ENCODE data around the gene DDIT3. TPM values are rescaled to one million over a fixed set of nuclear protein-coding genes. Genes with fewer than 3 reads are reported as not detected.
"Not testable (repeated sequence)": the region's sequence is repeated elsewhere in the genome, so short reads cannot be mapped to it uniquely, and the experiment has no call there.

DDIT3 gene
- total and polyA plus RNA-seq, 2 of the 8 experiments (the other 6 are each of a cell fraction or from before 2014, with no cell fraction given), result 4.9 to 5.7 TPM

- H2AFZ ChIP-seq (ENCODE audit: low read length); H3K4me2 ChIP-seq (ENCODE audit: insufficient read depth in 1 of 2, low read depth in 2 of 2, low read length in 2 of 2); H3K79me2 ChIP-seq (ENCODE audit: control insufficient read depth in 1 of 2, insufficient read depth in 2 of 2, low read length in 2 of 2); H2AK5ac ChIP-seq (ENCODE audit: low read depth, low read length); H2BK5ac ChIP-seq (ENCODE audit: low read depth, low read length); H3K4ac ChIP-seq (replicated peaks; ENCODE audit: insufficient read length, low read depth, low read length); H3K18ac ChIP-seq (ENCODE audit: extremely low read depth, low read length); FAIRE-seq; H4K91ac ChIP-seq (replicated peaks; ENCODE audit: insufficient read length, low read length); H4K20me1 ChIP-seq (replicated peaks in 1 of 2; ENCODE audit: control insufficient read depth in 1 of 2, insufficient read depth in 2 of 2, low read length in 2 of 2); DNase-seq (ENCODE audit: low read depth in 1 of 2, low spot score in 2 of 2); H2BK20ac ChIP-seq (ENCODE audit: low read length); H3K14ac ChIP-seq (ENCODE audit: insufficient read length); H3K27me3 ChIP-seq (replicated peaks in 1 of 4; ENCODE audit: control insufficient read depth in 3 of 4, extremely low read depth in 1 of 4, insufficient read depth in 3 of 4, low read length in 3 of 4); H2BK120ac ChIP-seq (replicated peaks; ENCODE audit: low read depth, low read length); H3K9me3 ChIP-seq (ENCODE audit: insufficient read depth in 2 of 2, low read depth in 1 of 2, low read length in 1 of 2); POLR2A ChIA-PET (ENCODE audit: partially characterized antibody); H4K5ac ChIP-seq (ENCODE audit: insufficient read length, low read depth, low read length); H3K27ac ChIP-seq (ENCODE audit: low read depth, low read length); H3K4me3 ChIP-seq (ENCODE audit: extremely low read depth in 1 of 4, insufficient read depth in 2 of 4, low read depth in 3 of 4, low read length in 4 of 4); H2BK15ac ChIP-seq (ENCODE audit: low read length); H3K56ac ChIP-seq (replicated peaks; ENCODE audit: insufficient read length, low read depth, low read length); H2BK12ac ChIP-seq (ENCODE audit: low read depth, low read length); H3K4me1 ChIP-seq (replicated peaks in 1 of 4; ENCODE audit: control insufficient read depth in 3 of 4, insufficient read depth in 4 of 4, low read length in 3 of 4); H3K23ac ChIP-seq (ENCODE audit: insufficient read length); H3K9ac ChIP-seq (replicated peaks in 1 of 4; ENCODE audit: extremely low read depth in 1 of 4, low read depth in 3 of 4, low read length in 3 of 4); H4K8ac ChIP-seq (ENCODE audit: extremely low read depth, insufficient read depth, low read length); H3K23me2 ChIP-seq (ENCODE audit: low read depth, low read length); H3K79me1 ChIP-seq (ENCODE audit: low read depth, low read length): not testable (repeated sequence)
- 93% methylated on average over 1 of the region's 1 CpG; no CpG with 5 or more reads in 1 of the 2 experiments for WGBS, 2 experiments (ENCODE audit: extremely low coverage in 1 of 2, insufficient coverage in 1 of 2, insufficient read length in 1 of 2, insufficient replicate concordance in 2 of 2, low coverage in 1 of 2, low lambda C conversion rate in 2 of 2, missing lambda C conversion rate in 1 of 2)
- H3K36me3 ChIP-seq (ENCODE audit: control insufficient read depth in 2 of 4, insufficient read depth in 4 of 4, low read length in 3 of 4), result peaks cover 2 to 18% (median 13%) of the 10 kb centered on the region in 4 experiments; a peak in 5 of 8 replicates
- CTCF ChIA-PET (ENCODE audit: partially characterized antibody), result interaction anchor here (1.0 to 2.1 kb wide), 3 partner anchors 15 to 27 kb away, joined by 3 to 5 read pairs (median 4); no protein-coding TSS in a partner anchor
Observed at GRCh38 chr12:57561117-57561516, 40.8 kb upstream of the DDIT3 start.

All from H1 (cell line).